ENCODE data around the gene GPR18.

Gene GPR18

DNA sequence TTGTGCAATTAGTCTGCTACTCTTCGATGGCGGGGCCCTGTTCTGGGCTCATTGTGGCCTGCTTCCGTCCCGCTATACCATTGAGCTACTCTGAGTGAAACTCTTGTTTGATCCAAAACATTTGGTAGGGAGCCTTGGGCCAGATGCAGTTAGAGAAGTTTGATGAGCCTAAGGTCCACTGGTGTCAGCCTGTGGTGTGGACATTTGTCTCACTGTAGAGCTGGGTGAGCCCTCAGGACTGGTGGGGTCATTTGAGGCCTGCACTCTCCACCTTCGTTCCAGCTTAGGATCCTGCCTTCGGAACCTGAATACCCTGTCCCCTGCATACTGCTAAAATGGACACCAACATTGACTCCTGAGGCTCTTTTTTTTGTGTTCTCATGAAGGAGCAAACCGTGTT, 50.7 kb downstream of the GPR18 start:
- H3K27ac ChIP-seq, result no peak overlapping the region
- TF ChIP-seq, protein P1, sequence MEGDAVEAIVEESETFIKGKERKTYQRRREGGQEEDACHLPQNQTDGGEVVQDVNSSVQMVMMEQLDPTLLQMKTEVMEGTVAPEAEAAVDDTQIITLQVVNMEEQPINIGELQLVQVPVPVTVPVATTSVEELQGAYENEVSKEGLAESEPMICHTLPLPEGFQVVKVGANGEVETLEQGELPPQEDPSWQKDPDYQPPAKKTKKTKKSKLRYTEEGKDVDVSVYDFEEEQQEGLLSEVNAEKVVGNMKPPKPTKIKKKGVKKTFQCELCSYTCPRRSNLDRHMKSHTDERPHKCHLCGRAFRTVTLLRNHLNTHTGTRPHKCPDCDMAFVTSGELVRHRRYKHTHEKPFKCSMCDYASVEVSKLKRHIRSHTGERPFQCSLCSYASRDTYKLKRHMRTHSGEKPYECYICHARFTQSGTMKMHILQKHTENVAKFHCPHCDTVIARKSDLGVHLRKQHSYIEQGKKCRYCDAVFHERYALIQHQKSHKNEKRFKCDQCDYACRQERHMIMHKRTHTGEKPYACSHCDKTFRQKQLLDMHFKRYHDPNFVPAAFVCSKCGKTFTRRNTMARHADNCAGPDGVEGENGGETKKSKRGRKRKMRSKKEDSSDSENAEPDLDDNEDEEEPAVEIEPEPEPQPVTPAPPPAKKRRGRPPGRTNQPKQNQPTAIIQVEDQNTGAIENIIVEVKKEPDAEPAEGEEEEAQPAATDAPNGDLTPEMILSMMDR (IDR thresholded peaks at IDR 0.05), result no peak
- no peak for TF ChIP-seq ZFX (IDR thresholded peaks at IDR 0.05; ENCODE audit: borderline replicate concordance)

DNA sequence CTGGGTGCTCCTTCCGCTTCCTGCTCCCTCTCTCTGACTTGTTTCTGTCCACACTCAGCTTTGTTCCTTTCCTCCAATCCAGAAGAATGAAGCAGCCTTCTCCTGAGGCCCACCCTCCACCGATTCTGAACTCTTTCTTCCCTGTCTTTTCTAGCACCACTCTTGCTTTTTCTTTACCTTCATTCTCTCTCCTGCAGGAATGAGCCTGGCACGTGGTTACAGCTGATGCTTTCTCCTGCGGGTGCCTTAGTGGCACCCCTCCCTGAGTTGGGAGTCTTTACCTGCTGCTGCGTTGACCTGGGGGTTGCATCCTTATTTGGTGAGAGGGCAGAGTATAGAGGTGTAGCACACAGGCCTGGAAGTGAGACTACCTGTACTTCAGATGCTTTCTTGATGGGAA, 51.3 kb downstream of the GPR18 start:
- no peak overlapping the region for H3K27ac ChIP-seq
- no peak for TF ChIP-seq ZFX (IDR thresholded peaks at IDR 0.05; ENCODE audit: borderline replicate concordance)
- TF ChIP-seq, protein P1 (IDR thresholded peaks at IDR 0.05), result no peak

DNA sequence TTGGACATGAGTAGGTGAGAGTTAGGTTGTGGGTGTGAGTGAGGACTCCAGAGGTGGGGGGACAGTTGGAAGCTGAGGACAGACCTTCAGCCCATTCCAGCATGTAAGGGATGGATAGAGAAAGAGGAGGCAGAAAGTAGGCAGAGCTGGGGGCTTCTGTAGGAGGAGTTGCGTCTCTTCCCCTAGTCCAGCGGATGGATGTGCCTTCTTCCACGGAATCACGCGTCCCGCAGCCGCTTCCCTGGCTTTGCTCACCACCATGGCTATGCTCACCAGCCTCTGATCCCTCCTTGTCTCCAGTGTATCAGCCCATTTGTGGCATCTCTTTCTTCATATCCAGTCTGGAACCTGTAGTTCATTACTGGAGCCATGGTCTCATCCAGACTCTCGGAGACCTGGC, 52.0 kb downstream of the GPR18 start:
- TF ChIP-seq ZFX (IDR thresholded peaks at IDR 0.05; ENCODE audit: borderline replicate concordance), result no peak
- TF ChIP-seq, protein P1 (IDR thresholded peaks at IDR 0.05), result no peak
- H3K27ac ChIP-seq, result no peak overlapping the region

DNA sequence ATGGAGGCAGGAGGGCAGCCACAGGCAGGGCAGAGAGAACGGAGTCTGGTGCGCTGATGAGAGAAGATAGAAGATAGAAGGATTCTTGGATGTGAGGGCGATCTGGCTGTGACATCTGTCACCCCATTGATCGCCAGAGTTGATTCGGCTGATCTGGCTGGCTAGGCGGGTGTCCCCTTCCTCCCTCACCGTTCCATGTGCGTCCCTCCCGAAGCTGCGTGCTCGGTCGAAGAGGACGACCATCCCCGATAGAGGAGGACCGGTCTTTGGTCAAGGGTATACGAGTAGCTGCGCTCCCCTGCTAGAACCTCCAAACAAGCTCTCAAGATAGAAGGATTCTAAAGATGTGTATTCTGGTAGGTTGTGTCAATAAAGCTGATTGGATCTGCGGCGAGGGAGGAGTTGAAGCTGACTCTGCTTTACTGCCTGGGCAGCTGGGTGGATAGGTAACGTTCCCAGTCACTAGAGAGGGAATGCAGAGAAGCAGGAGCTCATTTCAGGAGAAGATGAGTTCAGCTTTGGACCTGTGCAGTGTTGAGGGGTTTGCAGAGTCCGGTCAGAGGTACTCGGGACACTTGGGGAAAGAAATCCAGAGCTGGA, 52.5 kb downstream of the GPR18 start:
- H3K27ac ChIP-seq, result no peak overlapping the region
- TF ChIP-seq, protein P1 (IDR thresholded peaks at IDR 0.05), result no peak
- TF ChIP-seq ZFX (IDR thresholded peaks at IDR 0.05; ENCODE audit: borderline replicate concordance), result no peak
